ENCODE data around the gene TAS1R1.

TAS1R1 gene

GRCh38 chr1:6602669-6603237 is 47.6 kb downstream of the TAS1R1 start, which contains the start of gene KLHL21:
TSS of gene KLHL21 (minus strand) at chr1:6602869. CDS start at chr1:6602817, 52 bp downstream.
- in situ Hi-C loops (cut with MboI; ENCODE audit: low sequenced_read_pairs): no loop called here

GRCh38 chr1:6603238-6603914 is 48.3 kb downstream of the TAS1R1 start:
- in situ Hi-C loops (cut with MboI; ENCODE audit: low sequenced_read_pairs): no loop called here

- in situ Hi-C loops (cut with MboI; ENCODE audit: low sequenced_read_pairs): no loop called here
These were observed 48.9 kb downstream of the TAS1R1 start for GRCh38 chr1:6603915-6604558.

GRCh38 chr1:6612641-6613360 is 57.7 kb downstream of the TAS1R1 start:
- in situ Hi-C loops (cut with MboI; ENCODE audit: low sequenced_read_pairs): no loop called here

- in situ Hi-C loops (cut with MboI; ENCODE audit: low sequenced_read_pairs): no loop called here
These were observed 58.4 kb downstream of the TAS1R1 start, which contains the start of gene PHF13 for GRCh38 chr1:6613361-6614018. TSS of gene PHF13 (plus strand) at chr1:6613731. CDS start at chr1:6614067, 336 bp downstream.

GRCh38 chr1:6614019-6614928 is 59.2 kb downstream of the TAS1R1 start:
- in situ Hi-C loops (cut with MboI; ENCODE audit: low sequenced_read_pairs): no loop called here

GRCh38 chr1:6614929-6615785 is 60.0 kb downstream of the TAS1R1 start:
- in situ Hi-C loops (cut with MboI; ENCODE audit: low sequenced_read_pairs): no loop called here

- in situ Hi-C loops (cut with MboI; ENCODE audit: low sequenced_read_pairs): no loop called here
These were observed 63.9 kb downstream of the TAS1R1 start for GRCh38 chr1:6619045-6619444.

- in situ Hi-C loops (cut with MboI; ENCODE audit: low sequenced_read_pairs): no loop called here
These were observed 66.6 kb downstream of the TAS1R1 start for GRCh38 chr1:6621429-6622391.

GRCh38 chr1:6622396-6623152 is 67.5 kb downstream of the TAS1R1 start:
- in situ Hi-C loops (cut with MboI; ENCODE audit: low sequenced_read_pairs): no loop called here

GRCh38 chr1:6623269-6623965 is 68.3 kb downstream of the TAS1R1 start:
- in situ Hi-C loops (cut with MboI; ENCODE audit: low sequenced_read_pairs): no loop called here

GRCh38 chr1:6624710-6625583 is 69.8 kb downstream of the TAS1R1 start, which contains the start of gene THAP3:
TSS of gene THAP3 (plus strand) at chr1:6624868. CDS start at chr1:6625219, 351 bp downstream.
- in situ Hi-C loops (cut with MboI; ENCODE audit: low sequenced_read_pairs): no loop called here

- in situ Hi-C loops (cut with MboI; ENCODE audit: low sequenced_read_pairs): no loop called here
These were observed 70.6 kb downstream of the TAS1R1 start for GRCh38 chr1:6625584-6626149.

GRCh38 chr1:6627031-6627430 is 71.9 kb downstream of the TAS1R1 start:
- in situ Hi-C loops (cut with MboI; ENCODE audit: low sequenced_read_pairs): no loop called here

All from HL-60/S4 treated with retinoic acid at 250 ng/mL for 4 days and 3 days (cell line).